Spleen (tissue), 7 donors: ENCODE data around the gene ILF2.

Experiments used
- POLR2AphosphoS5 ChIP-seq, 3 donors: sonication (generic); formaldehyde crosslinking; IDR thresholded peaks; one replicate each; pipeline ENCODE4 v1.5.1; 2017; ENCODE audit warnings: antibody characterized with exemption in 3 of 3
- TF ChIP-seq, protein P1 (sequence below), 11 experiments: fragments of 200-600 bp in 7 of 11; fragments of 450-650 bp in 4 of 11; sonication (generic) in 4 of 11; IDR thresholded peaks in 8 of 11; conservative IDR thresholded peaks in 3 of 11; 1 replicate in 7 of 11; 2 replicates in 4 of 11; pipeline versions ENCODE4 v1.4.0 to v1.8.0; 2016 to 2021; ENCODE audit warnings: antibody characterized with exemption in 11 of 11, inconsistent platforms in 4 of 11, mild to moderate bottlenecking in 1 of 11
- donor health status: DM: no; HTN: no; CAD: no; lungs with moderate emphysema.
- donor health status: DM: no; HTN: no; CAD: no.
- donor health status: DM: no; HTN: no; CAD: no.

DNA sequence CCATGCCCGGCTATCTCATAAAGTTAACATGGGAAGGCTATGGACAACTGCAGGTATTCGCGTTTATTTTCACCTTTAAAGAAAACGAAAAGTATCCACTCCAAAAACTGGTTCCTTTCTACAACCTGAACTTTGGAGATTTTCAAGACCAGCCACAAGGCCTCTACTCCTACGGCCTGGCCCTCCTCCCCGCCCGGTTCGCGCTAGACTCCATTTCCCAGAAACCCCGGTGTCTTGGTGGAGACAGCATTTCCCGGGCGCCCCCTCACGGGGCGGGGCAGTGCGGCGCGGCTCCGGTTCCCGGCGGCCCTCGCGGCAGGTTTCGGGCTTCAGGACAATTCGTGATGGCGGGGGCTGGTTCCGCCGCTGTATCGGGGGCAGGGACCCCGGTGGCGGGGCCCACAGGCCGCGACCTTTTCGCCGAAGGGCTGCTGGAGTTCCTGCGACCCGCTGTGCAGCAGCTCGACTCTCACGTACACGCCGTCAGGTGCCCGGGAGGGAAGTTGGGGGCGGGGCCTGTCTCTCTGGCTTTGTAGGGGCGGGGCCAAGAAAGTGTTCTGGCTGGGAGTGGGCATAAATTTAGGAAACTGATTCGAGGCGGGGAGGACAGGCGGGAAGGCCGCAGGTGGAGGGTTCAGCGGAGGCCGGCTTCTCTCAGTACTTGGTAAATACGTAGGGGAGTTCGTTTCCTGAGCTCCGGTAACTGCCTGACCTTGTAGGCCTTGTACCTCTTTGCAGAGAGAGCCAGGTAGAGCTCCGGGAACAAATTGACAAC is 12.2 kb downstream of the ILF2 start, which contains the start of gene SNAPIN:
- TF ChIP-seq, protein P1, sequence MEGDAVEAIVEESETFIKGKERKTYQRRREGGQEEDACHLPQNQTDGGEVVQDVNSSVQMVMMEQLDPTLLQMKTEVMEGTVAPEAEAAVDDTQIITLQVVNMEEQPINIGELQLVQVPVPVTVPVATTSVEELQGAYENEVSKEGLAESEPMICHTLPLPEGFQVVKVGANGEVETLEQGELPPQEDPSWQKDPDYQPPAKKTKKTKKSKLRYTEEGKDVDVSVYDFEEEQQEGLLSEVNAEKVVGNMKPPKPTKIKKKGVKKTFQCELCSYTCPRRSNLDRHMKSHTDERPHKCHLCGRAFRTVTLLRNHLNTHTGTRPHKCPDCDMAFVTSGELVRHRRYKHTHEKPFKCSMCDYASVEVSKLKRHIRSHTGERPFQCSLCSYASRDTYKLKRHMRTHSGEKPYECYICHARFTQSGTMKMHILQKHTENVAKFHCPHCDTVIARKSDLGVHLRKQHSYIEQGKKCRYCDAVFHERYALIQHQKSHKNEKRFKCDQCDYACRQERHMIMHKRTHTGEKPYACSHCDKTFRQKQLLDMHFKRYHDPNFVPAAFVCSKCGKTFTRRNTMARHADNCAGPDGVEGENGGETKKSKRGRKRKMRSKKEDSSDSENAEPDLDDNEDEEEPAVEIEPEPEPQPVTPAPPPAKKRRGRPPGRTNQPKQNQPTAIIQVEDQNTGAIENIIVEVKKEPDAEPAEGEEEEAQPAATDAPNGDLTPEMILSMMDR (IDR thresholded peaks at IDR 0.05 in 8 of 11, conservative IDR thresholded peaks at IDR 0.05 in 3 of 11): peak in 7 of 11 experiments; percentile 22 to 53 (median 36)
- peak; percentile 88 to 95 (median 89) for TF ChIP-seq POLR2AphosphoS5 (IDR thresholded peaks at IDR 0.05)
